Osteocyte (in vitro differentiated cells): ENCODE results near the gene NAT9. TPM values are rescaled to one million over a fixed set of nuclear protein-coding genes. Genes with fewer than 3 reads are reported as not detected.

Experiments
- DNase-seq: peaks from one replicate; pipeline ENCODE4 v3.0.0; 2021; ENCODE audit warnings: mixed read lengths; ENCODE audit not compliant: unreplicated experiment; ENCODE audit errors: extremely low spot score
- H3K27ac Mint-ChIP-seq: one replicate; pipeline ENCODE4 v1.8.0; 2021; ENCODE audit warnings: mild to moderate bottlenecking, mixed read lengths; ENCODE audit not compliant: unreplicated experiment
- H3K27me3 Mint-ChIP-seq: one replicate; pipeline ENCODE4 v1.8.0; 2021; ENCODE audit warnings: mixed read lengths; ENCODE audit not compliant: unreplicated experiment
- H3K36me3 Mint-ChIP-seq: one replicate; pipeline ENCODE4 v1.8.0; 2021; ENCODE audit warnings: mixed read lengths; ENCODE audit not compliant: unreplicated experiment
- H3K4me1 Mint-ChIP-seq: one replicate; pipeline ENCODE4 v1.8.0; 2021; ENCODE audit warnings: mixed read lengths; ENCODE audit not compliant: unreplicated experiment
- H3K4me3 Mint-ChIP-seq: one replicate; pipeline ENCODE4 v1.8.0; 2021; ENCODE audit warnings: mild to moderate bottlenecking, moderate library complexity, mixed read lengths; ENCODE audit not compliant: unreplicated experiment
- H3K9me3 Mint-ChIP-seq: one replicate; pipeline ENCODE4 v1.8.0; 2021; ENCODE audit warnings: mixed read lengths; ENCODE audit not compliant: unreplicated experiment
- total RNA-seq: library from RNA; stranded (reverse); gene quantifications from 2 replicates; pipeline ENCODE4 v1.2.1, GENCODE V29; 2021
- TF ChIP-seq, protein P1 (sequence below): fragments of 200-600 bp; sonication (generic); IDR thresholded peaks from 2 replicates; pipeline ENCODE4 v1.5.0; 2021; ENCODE audit warnings: antibody characterized with exemption, mild to moderate bottlenecking, moderate library complexity

NAT9 gene
- total RNA-seq, 1 donor from 2014 or later = 52.5 TPM

DNA sequence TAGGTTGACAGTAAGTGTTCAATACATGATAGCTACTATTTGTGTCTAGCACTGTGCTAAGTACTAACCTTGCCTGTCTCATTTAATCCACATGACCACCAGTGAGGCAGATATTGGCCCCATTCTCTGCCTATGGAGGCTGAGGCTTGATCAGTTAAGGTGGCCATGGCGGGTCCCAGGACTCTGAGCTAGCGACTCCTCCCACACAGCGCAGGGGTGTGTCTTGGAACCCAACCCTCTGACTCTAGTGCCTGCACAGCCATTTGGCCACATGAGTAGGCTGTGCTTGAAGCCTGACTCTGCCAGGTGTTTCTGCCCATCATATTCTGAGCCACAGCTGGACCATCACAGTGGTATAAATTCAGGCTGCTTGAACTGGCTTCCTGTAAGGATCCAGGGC, 21.3 kb downstream of the NAT9 start:
- DNase-seq = no peak
- Mint-ChIP-seq H3K9me3 (no peaks in the 10 kb centered on the region), H3K36me3 (peaks cover 14% of the 10 kb centered on the region), H3K4me1 (peaks cover 78% of the 10 kb centered on the region), H3K27ac (no peak overlapping the region), H3K4me3 (no peak overlapping the region), H3K27me3 (no peaks in the 10 kb centered on the region)
- TF ChIP-seq, protein P1, sequence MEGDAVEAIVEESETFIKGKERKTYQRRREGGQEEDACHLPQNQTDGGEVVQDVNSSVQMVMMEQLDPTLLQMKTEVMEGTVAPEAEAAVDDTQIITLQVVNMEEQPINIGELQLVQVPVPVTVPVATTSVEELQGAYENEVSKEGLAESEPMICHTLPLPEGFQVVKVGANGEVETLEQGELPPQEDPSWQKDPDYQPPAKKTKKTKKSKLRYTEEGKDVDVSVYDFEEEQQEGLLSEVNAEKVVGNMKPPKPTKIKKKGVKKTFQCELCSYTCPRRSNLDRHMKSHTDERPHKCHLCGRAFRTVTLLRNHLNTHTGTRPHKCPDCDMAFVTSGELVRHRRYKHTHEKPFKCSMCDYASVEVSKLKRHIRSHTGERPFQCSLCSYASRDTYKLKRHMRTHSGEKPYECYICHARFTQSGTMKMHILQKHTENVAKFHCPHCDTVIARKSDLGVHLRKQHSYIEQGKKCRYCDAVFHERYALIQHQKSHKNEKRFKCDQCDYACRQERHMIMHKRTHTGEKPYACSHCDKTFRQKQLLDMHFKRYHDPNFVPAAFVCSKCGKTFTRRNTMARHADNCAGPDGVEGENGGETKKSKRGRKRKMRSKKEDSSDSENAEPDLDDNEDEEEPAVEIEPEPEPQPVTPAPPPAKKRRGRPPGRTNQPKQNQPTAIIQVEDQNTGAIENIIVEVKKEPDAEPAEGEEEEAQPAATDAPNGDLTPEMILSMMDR = no peak

DNA sequence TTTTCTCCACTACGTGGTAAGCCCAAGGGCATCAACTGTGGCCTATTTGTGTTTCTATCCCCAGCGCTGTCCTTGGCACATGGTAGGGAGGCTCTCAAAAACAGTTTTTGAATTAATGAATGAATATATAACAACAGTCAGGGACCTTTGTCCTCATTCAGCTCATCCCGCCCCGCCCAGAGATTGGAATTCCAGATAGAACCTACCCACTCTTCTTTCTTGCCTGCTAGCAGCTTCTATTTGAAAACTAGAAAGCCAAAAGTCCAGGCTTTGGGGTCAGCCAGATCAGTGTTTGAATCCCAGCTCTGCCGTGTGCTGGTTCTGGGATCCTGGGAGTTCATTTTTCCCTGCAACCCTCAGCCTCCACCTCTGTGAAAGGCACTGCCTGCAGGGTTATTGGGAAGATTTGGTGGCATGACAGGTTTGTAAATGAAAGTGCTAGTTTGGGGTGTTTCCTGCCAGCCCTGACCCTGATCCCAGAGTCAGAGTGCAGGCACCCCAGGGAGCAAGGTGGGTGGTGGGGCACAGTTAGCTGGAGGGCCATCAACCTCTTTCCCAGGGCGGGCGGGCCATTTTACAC, 23.2 kb downstream of the NAT9 start:
- no peaks in the 10 kb centered on the region for H3K27me3 Mint-ChIP-seq
- DNase-seq = no peak
- no peak overlapping the region for H3K27ac Mint-ChIP-seq
- no peaks in the 10 kb centered on the region for H3K9me3 Mint-ChIP-seq
- H3K4me1 Mint-ChIP-seq = peaks cover 62% of the 10 kb centered on the region
- TF ChIP-seq, protein P1 = no peak
- H3K36me3 Mint-ChIP-seq = peaks cover 17% of the 10 kb centered on the region
- H3K4me3 Mint-ChIP-seq = no peak overlapping the region

DNA sequence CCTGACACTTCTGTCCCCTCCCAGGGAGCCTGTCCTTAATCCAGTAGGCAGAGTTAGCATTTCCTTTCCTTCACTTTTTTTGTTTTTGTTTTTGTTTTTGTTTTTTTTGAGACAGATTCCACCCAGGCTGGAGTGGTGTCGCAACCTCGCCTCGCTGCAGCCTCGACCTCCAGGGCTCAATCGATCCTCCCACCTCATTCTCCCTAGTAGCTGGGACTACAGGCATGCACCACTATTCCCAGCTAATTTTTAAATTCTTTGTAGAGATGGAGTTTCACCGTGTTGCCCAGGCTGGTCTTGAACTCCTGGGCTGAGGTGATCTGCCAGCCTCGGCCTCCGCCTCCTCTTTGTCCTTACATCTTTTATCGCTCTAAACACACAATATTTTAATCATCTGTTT, 23.7 kb downstream of the NAT9 start:
- Mint-ChIP-seq H3K9me3 (no peaks in the 10 kb centered on the region), H3K4me3 (peak overlapping the region; percentile 29), H3K27ac (peak overlapping the region; percentile 54), H3K4me1 (peaks cover 61% of the 10 kb centered on the region), H3K27me3 (no peaks in the 10 kb centered on the region), H3K36me3 (peaks cover 17% of the 10 kb centered on the region)
- TF ChIP-seq, protein P1 = no peak
- DNase-seq = no peak

DNA sequence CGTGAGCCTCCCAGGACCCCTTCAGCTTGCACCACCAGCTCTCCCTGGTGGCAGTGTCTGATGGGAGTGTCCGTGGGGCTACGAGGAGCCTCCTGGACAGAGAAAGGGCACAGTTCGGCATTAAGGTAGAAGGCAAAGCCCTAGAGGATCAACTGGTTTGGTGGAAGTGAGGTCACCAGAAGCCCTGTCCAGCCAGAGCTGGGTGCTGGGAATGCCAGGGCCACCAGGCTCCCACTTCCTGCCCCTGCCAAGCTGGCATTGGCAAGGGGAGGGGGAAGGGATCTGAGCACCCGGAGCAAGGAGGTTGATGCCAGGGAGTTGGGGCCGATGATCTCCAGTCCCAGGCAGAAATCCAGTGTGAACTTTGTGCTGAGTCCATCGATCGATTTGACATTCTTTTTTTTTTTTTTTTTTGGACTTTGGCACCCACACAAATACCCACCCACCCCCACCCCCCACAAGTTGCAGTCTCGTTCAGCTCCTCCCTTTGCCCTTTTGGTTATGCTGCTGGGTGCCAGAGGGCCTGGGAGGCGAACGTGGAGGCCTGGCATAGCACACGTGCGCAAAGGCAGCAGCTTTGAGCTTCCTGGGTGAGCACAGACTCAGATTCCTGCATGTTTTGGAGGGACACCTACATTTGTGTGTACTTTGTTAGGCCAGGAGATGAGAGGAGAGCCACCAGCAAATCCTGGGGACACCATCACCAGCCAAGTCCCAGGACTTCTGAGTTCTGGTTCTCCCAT, 25.6 kb downstream of the NAT9 start:
- Mint-ChIP-seq H3K27ac (peak overlapping the region; percentile 82), H3K9me3 (no peaks in the 10 kb centered on the region), H3K4me1 (peaks cover 60% of the 10 kb centered on the region), H3K4me3 (peak overlapping the region; percentile 98), H3K36me3 (peaks cover 17% of the 10 kb centered on the region), H3K27me3 (no peaks in the 10 kb centered on the region)
- no peak for DNase-seq
- TF ChIP-seq, protein P1 = no peak

DNA sequence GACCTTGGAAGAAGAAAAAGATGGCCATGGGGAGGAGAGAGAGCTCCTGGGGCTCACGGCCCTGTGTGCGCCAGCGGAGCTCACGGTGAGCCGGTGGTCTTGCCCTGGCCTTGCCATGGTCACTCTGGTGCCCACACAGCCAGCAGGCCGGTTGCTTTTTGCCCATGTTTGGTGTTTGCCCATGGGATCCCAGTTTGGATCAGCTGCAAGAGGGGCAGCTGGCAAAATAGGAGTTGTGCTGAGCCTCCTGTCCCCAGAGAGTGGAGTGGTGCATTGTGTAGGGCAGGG, 26.2 kb downstream of the NAT9 start:
- Mint-ChIP-seq H3K4me3 (peak overlapping the region; percentile 98), H3K36me3 (peaks cover 17% of the 10 kb centered on the region), H3K27me3 (no peaks in the 10 kb centered on the region), H3K27ac (peak overlapping the region; percentile 82), H3K4me1 (peaks cover 57% of the 10 kb centered on the region), H3K9me3 (no peaks in the 10 kb centered on the region)
- no peak for DNase-seq
- TF ChIP-seq, protein P1 = no peak
